Peyer's patch (tissue), 4 donors: ENCODE data around the gene ATP6V0C.

ENCODE experiments used
- POLR2A ChIP-seq, 2 donors: fragments of 450-650 bp; IDR thresholded peaks; one replicate each; pipeline ENCODE4 v1.5.1; 2017; ENCODE audit warnings: antibody characterized with exemption in 2 of 2, mild to moderate bottlenecking in 2 of 2, moderate library complexity in 2 of 2
- TF ChIP-seq, protein P1 (sequence below), 6 experiments: fragments of 450-650 bp in 4 of 6; fragments of 200-600 bp in 2 of 6; sonication (generic) in 1 of 6; IDR thresholded peaks; one replicate each; pipeline ENCODE4 v1.5.1; 2017 to 2019; ENCODE audit warnings: antibody characterized with exemption in 6 of 6, mild to moderate bottlenecking in 3 of 6, moderate library complexity in 1 of 6

DNA sequence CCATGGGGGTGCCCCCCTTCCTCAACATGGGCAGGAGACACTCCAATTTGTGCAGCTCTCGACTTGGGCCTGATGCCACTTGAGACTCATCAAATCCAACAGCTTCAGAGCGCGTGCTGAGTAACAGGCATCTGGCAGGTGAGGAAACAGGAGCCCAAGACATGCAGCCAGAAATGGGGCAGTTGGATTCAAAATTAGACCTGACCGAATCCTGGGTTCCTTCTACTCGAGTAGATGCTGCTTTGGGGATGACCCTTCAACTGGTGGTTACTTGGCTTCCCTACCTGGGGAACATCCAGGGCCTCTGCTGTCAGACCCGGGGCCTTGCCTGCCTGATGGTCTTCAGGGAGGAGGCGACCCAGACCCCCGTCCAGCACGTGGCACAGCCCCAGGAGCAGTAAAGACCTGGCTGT is 43.1 kb upstream of the ATP6V0C start:
- TF ChIP-seq, protein P1, sequence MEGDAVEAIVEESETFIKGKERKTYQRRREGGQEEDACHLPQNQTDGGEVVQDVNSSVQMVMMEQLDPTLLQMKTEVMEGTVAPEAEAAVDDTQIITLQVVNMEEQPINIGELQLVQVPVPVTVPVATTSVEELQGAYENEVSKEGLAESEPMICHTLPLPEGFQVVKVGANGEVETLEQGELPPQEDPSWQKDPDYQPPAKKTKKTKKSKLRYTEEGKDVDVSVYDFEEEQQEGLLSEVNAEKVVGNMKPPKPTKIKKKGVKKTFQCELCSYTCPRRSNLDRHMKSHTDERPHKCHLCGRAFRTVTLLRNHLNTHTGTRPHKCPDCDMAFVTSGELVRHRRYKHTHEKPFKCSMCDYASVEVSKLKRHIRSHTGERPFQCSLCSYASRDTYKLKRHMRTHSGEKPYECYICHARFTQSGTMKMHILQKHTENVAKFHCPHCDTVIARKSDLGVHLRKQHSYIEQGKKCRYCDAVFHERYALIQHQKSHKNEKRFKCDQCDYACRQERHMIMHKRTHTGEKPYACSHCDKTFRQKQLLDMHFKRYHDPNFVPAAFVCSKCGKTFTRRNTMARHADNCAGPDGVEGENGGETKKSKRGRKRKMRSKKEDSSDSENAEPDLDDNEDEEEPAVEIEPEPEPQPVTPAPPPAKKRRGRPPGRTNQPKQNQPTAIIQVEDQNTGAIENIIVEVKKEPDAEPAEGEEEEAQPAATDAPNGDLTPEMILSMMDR (IDR thresholded peaks at IDR 0.05), result no peak
- TF ChIP-seq POLR2A (IDR thresholded peaks at IDR 0.05), result no peak
